Loucy (cell line): ENCODE data around the gene COPS2.

Experiments
- H2AFZ ChIP-seq: fragments of 200-600 bp; sonication (generic); 2 replicates; pipeline ENCODE4 v1.6.0; 2016; ENCODE audit warnings: antibody characterized with exemption, mild to moderate bottlenecking, low read length, moderate library complexity
- H3F3A ChIP-seq: fragments of 200-600 bp; 2 replicates; pipeline ENCODE4 v1.6.0; 2016; ENCODE audit warnings: antibody characterized with exemption, low read depth, mild to moderate bottlenecking
- H3K27me3 ChIP-seq: fragments of 200-600 bp; sonication (generic); 2 replicates; pipeline ENCODE4 v1.6.1; 2014; ENCODE audit warnings: low read length, mild to moderate bottlenecking; ENCODE audit not compliant: insufficient read depth, poor library complexity, severe bottlenecking
- H3K36me3 ChIP-seq: fragments of 200-600 bp; sonication (generic); 2 replicates; pipeline ENCODE4 v1.6.1; 2016; ENCODE audit warnings: low read length; ENCODE audit not compliant: insufficient read depth
- H3K4me1 ChIP-seq: fragments of 200-600 bp; sonication (generic); 2 replicates; pipeline ENCODE4 v1.5.1; 2014; ENCODE audit warnings: low read length, mild to moderate bottlenecking; ENCODE audit not compliant: insufficient read depth, poor library complexity, severe bottlenecking
- H3K4me2 ChIP-seq: fragments of 200-600 bp; sonication (generic); 2 replicates; pipeline ENCODE4 v1.6.0; 2014; ENCODE audit warnings: antibody characterized with exemption, low read length, low read depth, mild to moderate bottlenecking; ENCODE audit not compliant: poor library complexity, severe bottlenecking
- H3K4me3 ChIP-seq: fragments of 200-600 bp; sonication (generic); 2 replicates; pipeline ENCODE4 v1.5.1; 2014; ENCODE audit warnings: low read length, mild to moderate bottlenecking, mixed read lengths; ENCODE audit not compliant: poor library complexity, severe bottlenecking
- H3K79me2 ChIP-seq: fragments of 200-600 bp; sonication (generic); 2 replicates; pipeline ENCODE4 v1.6.1; 2014; ENCODE audit warnings: low read length; ENCODE audit not compliant: insufficient read depth
- H3K9ac ChIP-seq: fragments of 200-600 bp; sonication (generic); 2 replicates; pipeline ENCODE4 v1.6.0; 2014; ENCODE audit warnings: mild to moderate bottlenecking, low read depth, low read length, moderate library complexity; ENCODE audit not compliant: poor library complexity, severe bottlenecking
- H3K9me2 ChIP-seq: fragments of 200-600 bp; sonication (generic); replicated peaks from 2 replicates; pipeline ENCODE4 v1.6.1; 2016; ENCODE audit warnings: low read depth, low read length, mixed read lengths
- H3K9me3 ChIP-seq: fragments of 200-600 bp; sonication (generic); 2 replicates; pipeline ENCODE4 v1.6.1; 2014; ENCODE audit warnings: mild to moderate bottlenecking, antibody characterized with exemption, low read length, low read depth; ENCODE audit not compliant: insufficient read depth
- H4K20me1 ChIP-seq: fragments of 200-600 bp; sonication (generic); 2 replicates; pipeline ENCODE4 v1.6.0; 2014; ENCODE audit warnings: antibody characterized with exemption, low read length, mild to moderate bottlenecking; ENCODE audit not compliant: insufficient read depth, poor library complexity, severe bottlenecking
- EZH2phosphoT487 ChIP-seq: fragments of 200-600 bp; IDR thresholded peaks from 2 replicates; pipeline ENCODE4 v1.6.1; 2018; ENCODE audit warnings: antibody characterized with exemption, mild to moderate bottlenecking, moderate library complexity, borderline replicate concordance
- TF ChIP-seq, protein P1 (sequence below): fragments of 200-600 bp; sonication (generic); conservative IDR thresholded peaks from 2 replicates; pipeline ENCODE4 v1.5.1; 2014; ENCODE audit warnings: mild to moderate bottlenecking, antibody characterized with exemption, low read length

The COPS2 gene

DNA sequence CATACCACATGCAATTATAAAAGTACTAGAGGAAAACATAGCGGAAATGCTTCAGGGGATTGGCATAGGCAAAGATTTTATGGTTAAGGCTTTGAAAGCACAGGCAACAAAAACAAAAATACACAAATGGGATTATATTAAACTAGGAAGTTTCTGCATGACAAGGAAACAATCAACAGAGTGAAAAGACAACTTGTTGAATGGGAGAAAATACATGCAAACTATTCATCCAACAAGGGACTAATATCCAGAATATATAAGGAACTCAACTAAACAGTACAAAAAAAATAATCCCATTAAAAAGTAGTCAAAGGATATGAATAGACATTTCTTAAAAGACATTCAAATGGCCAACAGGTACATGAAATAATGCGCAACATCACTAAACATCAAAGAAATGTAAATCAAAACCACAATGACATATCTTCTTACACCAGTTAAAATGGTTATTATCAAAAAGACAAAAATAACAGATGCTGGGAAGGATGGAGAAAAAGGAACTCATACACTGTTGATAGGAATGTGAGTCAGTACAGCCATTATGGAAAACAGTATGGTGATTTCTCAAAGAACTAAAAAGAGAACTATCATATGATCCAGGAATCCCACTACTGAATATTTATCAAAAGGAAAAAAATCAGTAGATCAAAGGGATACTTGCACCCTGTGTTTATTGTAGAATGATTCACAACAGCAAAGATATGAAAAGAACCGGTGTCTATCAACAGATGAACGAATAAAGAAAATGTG is 39.1 kb downstream of the COPS2 start:
- H3K79me2 ChIP-seq = no peaks in the 10 kb centered on the region

DNA sequence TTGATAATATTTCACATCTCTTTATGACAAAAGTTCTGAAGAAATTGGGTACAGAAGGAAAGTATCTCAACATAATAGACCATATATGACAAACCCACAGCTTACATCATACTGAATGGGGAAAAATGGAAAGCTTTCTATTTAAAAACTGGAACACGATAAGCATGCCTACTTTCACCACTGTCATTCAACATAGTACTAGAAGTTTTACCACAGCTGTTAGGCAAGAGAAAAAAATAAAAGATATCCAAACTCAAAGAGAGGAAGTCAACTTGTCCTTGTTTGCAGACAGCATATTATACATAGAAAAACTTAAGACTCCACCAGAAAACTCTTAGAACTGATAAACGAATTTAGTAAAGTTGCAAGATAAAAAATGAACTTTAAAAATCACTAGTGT is 40.3 kb downstream of the COPS2 start:
- Histone ChIP-seq H3K27me3 (no peaks in the 10 kb centered on the region), H3K4me1 (no peaks in the 10 kb centered on the region), H3K9me3 (peaks cover 9% of the 10 kb centered on the region; the same call in 1 of the 2 replicates), H3K9ac (no peak overlapping the region), H3F3A (no peaks in the 10 kb centered on the region), H4K20me1 (no peaks in the 10 kb centered on the region), H3K4me2 (no peak overlapping the region), H3K9me2 (no peaks in the 10 kb centered on the region), H3K4me3 (no peak overlapping the region), H2AFZ (no peak overlapping the region), H3K36me3 (0 out of 2 replicates have a peak, but pooled peaks cover 6% of the 10 kb centered on the region), H3K79me2 (no peaks in the 10 kb centered on the region)
- no peak for TF ChIP-seq EZH2phosphoT487
- TF ChIP-seq, protein P1, sequence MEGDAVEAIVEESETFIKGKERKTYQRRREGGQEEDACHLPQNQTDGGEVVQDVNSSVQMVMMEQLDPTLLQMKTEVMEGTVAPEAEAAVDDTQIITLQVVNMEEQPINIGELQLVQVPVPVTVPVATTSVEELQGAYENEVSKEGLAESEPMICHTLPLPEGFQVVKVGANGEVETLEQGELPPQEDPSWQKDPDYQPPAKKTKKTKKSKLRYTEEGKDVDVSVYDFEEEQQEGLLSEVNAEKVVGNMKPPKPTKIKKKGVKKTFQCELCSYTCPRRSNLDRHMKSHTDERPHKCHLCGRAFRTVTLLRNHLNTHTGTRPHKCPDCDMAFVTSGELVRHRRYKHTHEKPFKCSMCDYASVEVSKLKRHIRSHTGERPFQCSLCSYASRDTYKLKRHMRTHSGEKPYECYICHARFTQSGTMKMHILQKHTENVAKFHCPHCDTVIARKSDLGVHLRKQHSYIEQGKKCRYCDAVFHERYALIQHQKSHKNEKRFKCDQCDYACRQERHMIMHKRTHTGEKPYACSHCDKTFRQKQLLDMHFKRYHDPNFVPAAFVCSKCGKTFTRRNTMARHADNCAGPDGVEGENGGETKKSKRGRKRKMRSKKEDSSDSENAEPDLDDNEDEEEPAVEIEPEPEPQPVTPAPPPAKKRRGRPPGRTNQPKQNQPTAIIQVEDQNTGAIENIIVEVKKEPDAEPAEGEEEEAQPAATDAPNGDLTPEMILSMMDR = no peak

More for the DNA sequence above, 39.1 kb downstream of the COPS2 start:
- H4K20me1 ChIP-seq = no peaks in the 10 kb centered on the region
- H3K4me3 ChIP-seq = no peak overlapping the region
- no peaks in the 10 kb centered on the region for H3K9me2 ChIP-seq
- no peaks in the 10 kb centered on the region for H3K4me1 ChIP-seq
- H3K36me3 ChIP-seq = 0 out of 2 replicates have a peak, but pooled peaks cover 6% of the 10 kb centered on the region
- H2AFZ ChIP-seq = no peak overlapping the region
- peaks cover 9% of the 10 kb centered on the region; the same call in 1 of the 2 replicates for H3K9me3 ChIP-seq
- TF ChIP-seq, protein P1 = no peak
- no peak for TF ChIP-seq EZH2phosphoT487
- no peak overlapping the region for H3K4me2 ChIP-seq
- H3F3A ChIP-seq = no peaks in the 10 kb centered on the region
- H3K9ac ChIP-seq = no peak overlapping the region
- no peaks in the 10 kb centered on the region for H3K27me3 ChIP-seq

DNA sequence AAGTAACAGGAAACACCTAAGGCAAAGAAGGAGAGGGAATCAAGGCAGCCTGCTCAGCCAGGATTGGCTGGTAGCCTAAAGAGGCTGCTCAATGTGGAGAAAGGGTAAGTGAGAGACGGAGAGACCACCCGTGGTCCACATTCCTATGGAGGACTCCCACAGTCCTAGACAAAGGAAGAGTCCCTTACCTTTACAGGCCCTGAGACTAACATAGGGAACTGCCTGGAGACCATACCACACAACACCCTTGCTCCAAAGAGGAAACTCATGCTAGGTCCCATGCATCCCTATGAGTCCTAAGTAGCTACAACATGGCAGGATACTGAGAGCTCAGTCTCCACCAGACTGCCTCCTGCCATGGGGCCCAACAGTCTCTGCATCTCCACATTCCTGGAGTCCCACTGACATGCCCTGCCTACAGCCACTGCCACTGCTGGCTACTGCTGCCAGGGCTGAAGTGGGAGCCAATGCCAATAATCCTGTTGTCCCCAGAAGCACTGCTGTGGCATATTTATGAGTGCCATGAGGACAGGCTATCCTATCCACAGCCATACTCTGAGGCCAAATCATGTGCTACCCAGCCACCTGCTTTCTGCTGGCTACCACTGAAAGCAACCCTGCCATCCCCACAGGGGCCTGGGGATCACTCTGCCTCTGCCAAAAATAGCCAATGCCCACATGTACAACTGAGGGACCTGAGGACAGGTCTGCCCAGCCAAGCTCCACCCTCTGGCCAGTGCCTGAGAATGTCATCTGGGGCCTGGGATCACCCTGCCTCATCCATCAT is 45.0 kb downstream of the COPS2 start:
- Histone ChIP-seq H3F3A (no peaks in the 10 kb centered on the region), H3K9ac (no peak overlapping the region), H2AFZ (no peak overlapping the region), H3K9me2 (no peaks in the 10 kb centered on the region), H3K9me3 (peaks cover 9% of the 10 kb centered on the region; the same call in 1 of the 2 replicates), H3K4me2 (no peak overlapping the region), H3K4me3 (no peak overlapping the region), H3K36me3 (0 out of 2 replicates have a peak, but pooled peaks cover 6% of the 10 kb centered on the region), H3K79me2 (no peaks in the 10 kb centered on the region), H4K20me1 (no peaks in the 10 kb centered on the region), H3K27me3 (no peaks in the 10 kb centered on the region), H3K4me1 (no peaks in the 10 kb centered on the region)
- TF ChIP-seq EZH2phosphoT487 = no peak
- TF ChIP-seq, protein P1 = no peak
